Breast epithelium (tissue), 4 donors: ENCODE results near the gene ZNF74. TPM values are rescaled to one million over a fixed set of nuclear protein-coding genes. Genes with fewer than 3 reads are reported as not detected.

Source experiments
- DNase-seq, 2 donors: peaks; one replicate each; pipeline ENCODE4 v3.0.0-alpha.2; 2019; ENCODE audit warnings: low spot score in 2 of 2
- H3K27ac ChIP-seq, 2 donors: fragments of 200-600 bp; sonication (generic) in 1 of 2; one replicate each; pipeline ENCODE4 v1.5.1; 2016 to 2019; ENCODE audit warnings: mild to moderate bottlenecking in 1 of 2
- H3K27me3 ChIP-seq, 2 donors: fragments of 200-600 bp; sonication (generic) in 1 of 2; one replicate each; pipeline versions ENCODE4 v1.5.1 to v1.6.0; 2017 to 2019; ENCODE audit warnings: control low read depth in 1 of 2, mild to moderate bottlenecking in 1 of 2
- H3K36me3 ChIP-seq: fragments of 200-600 bp; one replicate; pipeline ENCODE4 v1.5.1; 2019
- H3K4me1 ChIP-seq, 2 donors: fragments of 200-600 bp; sonication (generic); one replicate each; pipeline ENCODE4 v1.5.1; 2016 to 2019; ENCODE audit warnings: control low read depth in 1 of 2
- H3K4me3 ChIP-seq, 3 donors: fragments of 200-600 bp; sonication (generic); 1 replicate in 2 of 3; 2 replicates in 1 of 3; pipeline ENCODE4 v1.5.1; 2016 to 2019; ENCODE audit warnings: mild to moderate bottlenecking in 3 of 3, moderate library complexity in 2 of 3
- H3K9me3 ChIP-seq, 2 donors: fragments of 200-600 bp; sonication (generic) in 1 of 2; one replicate each; pipeline ENCODE4 v1.5.1; 2016 to 2019; ENCODE audit warnings: control low read depth in 1 of 2
- CTCF ChIP-seq, 3 donors: fragments of 450-650 bp; IDR thresholded peaks; one replicate each; pipeline ENCODE4 v1.5.1; 2016 to 2017; ENCODE audit warnings: antibody characterized with exemption in 3 of 3, mild to moderate bottlenecking in 3 of 3, moderate library complexity in 3 of 3
- POLR2A ChIP-seq: fragments of 450-650 bp; IDR thresholded peaks from one replicate; pipeline ENCODE4 v1.6.1; 2016; ENCODE audit warnings: antibody characterized with exemption, mild to moderate bottlenecking, moderate library complexity
- POLR2AphosphoS5 ChIP-seq, 3 donors: sonication (generic); formaldehyde crosslinking; IDR thresholded peaks; one replicate each; pipeline ENCODE4 v1.6.1; 2017; ENCODE audit warnings: antibody characterized with exemption in 3 of 3
- intact Hi-C: fragments of 100-400 bp; cut with DNase I; formaldehyde crosslinking; loops from one replicate; pipeline ENCODE4 v1.15.1; 2023; ENCODE audit warnings: low total_unique reads
- total RNA-seq, 3 donors: library from RNA; depleted of rRNA; stranded (reverse); fragments of >200 nt; gene quantifications; one replicate each; pipeline ENCODE4 v1.1.0, GENCODE V29; 2016

ZNF74 gene
- total RNA-seq, 3 donors from 2014 or later, result 4.8 to 11.5 (median 10.0) TPM

GRCh38 chr22:20424932-20425565 is 31.1 kb downstream of the ZNF74 start:
- Histone ChIP-seq H3K4me1 (peaks cover 4 to 11% of the 10 kb centered on the region in 2 donors), H3K27ac (peak overlapping the region in 1 of 2 donors; percentile 74), H3K27me3 (peaks cover 0 to 5% of the 10 kb centered on the region in 2 donors), H3K9me3 (no peaks in the 10 kb centered on the region), H3K36me3 (no peaks in the 10 kb centered on the region), H3K4me3 (peak overlapping the region in 2 of 3 donors; percentile 9 to 45)
- DNase-seq, result no peak
- no peak for TF ChIP-seq CTCF (IDR thresholded peaks at IDR 0.05)
- intact Hi-C loops, result no loop called here

GRCh38 chr22:20425566-20426258 is 31.8 kb downstream of the ZNF74 start:
- TF ChIP-seq POLR2A, result no peak
- TF ChIP-seq CTCF (IDR thresholded peaks at IDR 0.05), result no peak
- no peak for TF ChIP-seq POLR2AphosphoS5 (IDR thresholded peaks at IDR 0.05)
- H3K36me3 ChIP-seq, result no peaks in the 10 kb centered on the region
- no peak for DNase-seq
- peaks cover 0 to 12% of the 10 kb centered on the region in 2 donors for H3K27me3 ChIP-seq
- no peak overlapping the region for H3K27ac ChIP-seq
- peaks cover 5 to 11% of the 10 kb centered on the region in 2 donors for H3K4me1 ChIP-seq
- H3K9me3 ChIP-seq, result no peaks in the 10 kb centered on the region
- peak overlapping the region in 2 of 3 donors; percentile 9 to 45 for H3K4me3 ChIP-seq
- intact Hi-C loops, result no loop called here

- H3K4me1 ChIP-seq, result peaks cover 10 to 17% of the 10 kb centered on the region in 2 donors
These were observed 32.3 kb downstream of the ZNF74 start for GRCh38 chr22:20426259-20426615.

GRCh38 chr22:20427104-20427944 is 33.4 kb downstream of the ZNF74 start:
- Histone ChIP-seq H3K9me3 (no peaks in the 10 kb centered on the region), H3K4me3 (no peak overlapping the region), H3K27me3 (peaks cover 0 to 12% of the 10 kb centered on the region in 2 donors), H3K4me1 (peaks cover 12 to 20% of the 10 kb centered on the region in 2 donors), H3K27ac (no peak overlapping the region), H3K36me3 (no peaks in the 10 kb centered on the region)
- no peak for DNase-seq
- intact Hi-C loops, result no loop called here
- TF ChIP-seq CTCF (IDR thresholded peaks at IDR 0.05), result no peak
- no peak for TF ChIP-seq POLR2AphosphoS5 (IDR thresholded peaks at IDR 0.05)
- no peak for TF ChIP-seq POLR2A

More at GRCh38 chr22:20426259-20426615, 32.3 kb downstream of the ZNF74 start:
- peak in 1 of 2 donors; percentile 39 for DNase-seq
- no peak overlapping the region for H3K27ac ChIP-seq
- peak overlapping the region in 1 of 3 donors; percentile 45 for H3K4me3 ChIP-seq
- intact Hi-C loops, result no loop called here
- no peaks in the 10 kb centered on the region for H3K36me3 ChIP-seq
- TF ChIP-seq CTCF (IDR thresholded peaks at IDR 0.05), result no peak
- TF ChIP-seq POLR2AphosphoS5 (IDR thresholded peaks at IDR 0.05), result no peak
- TF ChIP-seq POLR2A, result no peak
- H3K27me3 ChIP-seq, result peaks cover 0 to 12% of the 10 kb centered on the region in 2 donors
- H3K9me3 ChIP-seq, result no peaks in the 10 kb centered on the region
